Adrenal gland (tissue), 12 donors: ENCODE measurements around the gene FAM118B. TPM values are rescaled to one million over a fixed set of nuclear protein-coding genes. Genes with fewer than 3 reads are reported as not detected.

ENCODE experiments used
- DNase-seq, 7 donors: peaks; one replicate each; pipeline ENCODE4 v3.0.0-alpha.2; 2019 to 2020
- H3K27ac ChIP-seq, 5 donors: fragments of 200-600 bp; sonication (generic) in 4 of 5; 1 replicate in 3 of 5; 2 replicates in 2 of 5; pipeline versions ENCODE4 v1.5.1 to v1.8.0; 2016 to 2020; ENCODE audit warnings: mild to moderate bottlenecking in 1 of 5
- H3K27me3 ChIP-seq: fragments of 200-600 bp; 2 replicates; pipeline ENCODE4 v1.8.0; 2021
- H3K36me3 ChIP-seq, 2 donors: fragments of 200-600 bp; replicated peaks in 1 of 2; 1 replicate in 1 of 2; 2 replicates in 1 of 2; pipeline versions ENCODE4 v1.5.1 to v1.8.0; 2018 to 2022
- H3K4me1 ChIP-seq, 2 donors: fragments of 200-600 bp; replicated peaks in 1 of 2; 1 replicate in 1 of 2; 2 replicates in 1 of 2; pipeline versions ENCODE4 v1.5.1 to v1.8.0; 2018 to 2021
- H3K4me3 ChIP-seq, 4 donors: fragments of 200-600 bp; sonication (generic) in 3 of 4; one replicate each; pipeline ENCODE4 v1.5.1; 2016 to 2018
- H3K9me3 ChIP-seq, 3 donors: fragments of 200-600 bp; sonication (generic) in 1 of 3; replicated peaks in 1 of 3; 1 replicate in 2 of 3; 2 replicates in 1 of 3; pipeline versions ENCODE4 v1.5.1 to v1.8.0; 2016 to 2021
- POLR2A ChIP-seq, 2 donors: fragments of 450-650 bp; IDR thresholded peaks; one replicate each; pipeline ENCODE4 v1.6.1; 2017; ENCODE audit warnings: antibody characterized with exemption in 2 of 2, mild to moderate bottlenecking in 2 of 2, moderate library complexity in 1 of 2
- WGBS, 4 donors: extraction: QIAGEN DNeasy Blood & Tissue Kit in 2 of 4; methylation state at CpG; one replicate each; pipeline versions ENCODE4 v1.1.5 to v1.1.7; 2013 to 2017; 5-methylcytosine and 5-hydroxymethylcytosine counted together
- intact Hi-C, 2 donors: fragments of 100-400 bp; cut with DNase I; formaldehyde crosslinking; loops; one replicate each; pipeline versions ENCODE4 v1.14.1 to v1.15.0; 2022 to 2023
- polyA plus RNA-seq, 3 donors: library from polyadenylated mRNA; stranded (reverse); fragments of 200-250 nt in 2 of 3; fragments of 350-450 nt in 1 of 3; fragmentation: Illumina TruSeq in 1 of 3; extraction: RNeasy Lipid Tissue Mini Kit (QIAGEN cat#74804) in 1 of 3; gene quantifications; one replicate each; pipeline ENCODE4 v1.2.3, GENCODE V29; 2013 to 2014
- total RNA-seq, 9 donors: library from RNA; depleted of rRNA in 4 of 9; stranded (reverse); fragments of >200 nt in 4 of 9; fragments of 120-200 nt in 1 of 9; fragmentation: NEBNext Ultra II Directional in 1 of 9; extraction: Animal tissue kit (Norgen Biotek cat#: 25700) in 1 of 9; gene quantifications; one replicate each; pipeline versions ENCODE4 v1.1.0 to v1.2.4, GENCODE V29; 2013 to 2023
- TF ChIP-seq, protein P1 (sequence below), 6 experiments: fragments of 450-650 bp in 4 of 6; fragments of 200-600 bp in 2 of 6; sonication (generic) in 1 of 6; IDR thresholded peaks; 1 replicate in 5 of 6; 2 replicates in 1 of 6; pipeline versions ENCODE4 v1.5.1 to v1.8.0; 2016 to 2021; ENCODE audit warnings: antibody characterized with exemption in 6 of 6, mild to moderate bottlenecking in 2 of 6, moderate library complexity in 1 of 6
- donor health status: healthy with polysubstance abuse.
- donor health status: Bipolar disorder and iron deficiency.
- donor health status: DM: yes; HTN: yes; CAD: no.
- donor health status: DM: no; HTN: no; CAD: no.
- donor health status: DM: no; HTN: no; CAD: no.
- donor health status: DM: yes; HTN: yes; CAD: no.

FAM118B gene
- total and polyA plus RNA-seq, 12 donors, result 5.8 to 26.6 (median 16.6) TPM

DNA sequence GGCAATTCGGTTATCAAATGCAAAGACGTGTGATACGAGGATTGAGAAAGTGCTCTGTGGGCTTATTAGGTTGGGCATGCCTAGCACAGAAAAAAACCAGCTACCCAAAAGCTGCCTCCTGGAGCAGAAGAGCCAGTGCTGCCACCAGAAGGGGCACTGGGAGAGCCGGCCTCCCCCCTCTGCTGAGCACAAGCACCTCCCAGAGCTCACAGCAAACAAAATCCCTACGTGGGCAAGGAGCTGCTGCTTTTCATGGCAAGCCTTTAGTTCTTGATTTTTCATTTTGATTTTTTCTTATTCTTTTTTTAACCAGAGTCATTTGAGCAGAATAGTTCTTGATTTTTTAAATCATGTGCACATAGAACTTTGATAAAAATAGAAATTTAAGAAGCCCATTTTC is 12.9 kb upstream of the FAM118B start:
- Histone ChIP-seq H3K4me3 (no peak overlapping the region), H3K27me3 (no peaks in the 10 kb centered on the region), H3K36me3 (peaks cover 0 to 52% of the 10 kb centered on the region in 2 donors), H3K9me3 (no peaks in the 10 kb centered on the region), H3K4me1 (no peaks in the 10 kb centered on the region), H3K27ac (no peak overlapping the region)
- TF ChIP-seq, protein P1, sequence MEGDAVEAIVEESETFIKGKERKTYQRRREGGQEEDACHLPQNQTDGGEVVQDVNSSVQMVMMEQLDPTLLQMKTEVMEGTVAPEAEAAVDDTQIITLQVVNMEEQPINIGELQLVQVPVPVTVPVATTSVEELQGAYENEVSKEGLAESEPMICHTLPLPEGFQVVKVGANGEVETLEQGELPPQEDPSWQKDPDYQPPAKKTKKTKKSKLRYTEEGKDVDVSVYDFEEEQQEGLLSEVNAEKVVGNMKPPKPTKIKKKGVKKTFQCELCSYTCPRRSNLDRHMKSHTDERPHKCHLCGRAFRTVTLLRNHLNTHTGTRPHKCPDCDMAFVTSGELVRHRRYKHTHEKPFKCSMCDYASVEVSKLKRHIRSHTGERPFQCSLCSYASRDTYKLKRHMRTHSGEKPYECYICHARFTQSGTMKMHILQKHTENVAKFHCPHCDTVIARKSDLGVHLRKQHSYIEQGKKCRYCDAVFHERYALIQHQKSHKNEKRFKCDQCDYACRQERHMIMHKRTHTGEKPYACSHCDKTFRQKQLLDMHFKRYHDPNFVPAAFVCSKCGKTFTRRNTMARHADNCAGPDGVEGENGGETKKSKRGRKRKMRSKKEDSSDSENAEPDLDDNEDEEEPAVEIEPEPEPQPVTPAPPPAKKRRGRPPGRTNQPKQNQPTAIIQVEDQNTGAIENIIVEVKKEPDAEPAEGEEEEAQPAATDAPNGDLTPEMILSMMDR (IDR thresholded peaks at IDR 0.05), result no peak
- TF ChIP-seq POLR2A (IDR thresholded peaks at IDR 0.05), result no peak
- intact Hi-C loops, result no loop called here
- WGBS, 4 donors, result 87 to 96% (median 91%) methylated on average over 5 of the region's 5 CpGs
- DNase-seq, result no peak

DNA sequence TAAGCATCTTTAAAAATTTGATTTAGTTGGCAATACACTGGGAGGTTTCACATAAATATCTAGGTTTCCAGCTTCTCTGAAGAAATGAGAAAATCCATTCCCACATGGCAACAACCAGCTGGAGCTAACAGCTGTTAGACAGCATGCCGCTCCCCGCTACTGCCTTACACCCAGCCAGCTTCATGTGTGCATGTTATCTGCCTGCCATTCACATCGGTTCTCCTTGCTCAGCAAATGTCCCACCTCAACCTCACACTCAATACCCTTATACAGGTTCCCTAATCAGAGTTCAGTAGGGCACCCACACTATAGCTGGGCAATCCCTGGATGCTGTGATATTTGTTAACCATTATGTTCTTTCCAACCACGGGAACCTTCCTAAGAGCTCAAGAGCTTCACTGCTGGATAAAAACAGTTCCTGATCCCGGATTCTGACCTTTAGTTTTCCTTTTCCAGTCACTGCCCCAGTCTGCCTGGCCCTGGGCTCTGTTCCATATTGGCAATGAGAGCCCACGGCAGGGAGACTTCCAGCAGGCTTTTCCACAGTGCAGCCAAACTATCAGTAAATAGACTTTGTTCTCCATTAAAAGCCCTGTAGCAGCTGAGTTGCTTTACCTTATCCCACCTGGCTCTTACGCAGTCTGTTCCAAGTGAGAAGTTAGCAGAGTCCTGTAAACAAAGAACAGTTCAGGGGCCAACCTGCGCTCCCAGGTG is 8.8 kb upstream of the FAM118B start:
- Histone ChIP-seq H3K27me3 (no peaks in the 10 kb centered on the region), H3K36me3 (peaks cover 0 to 64% of the 10 kb centered on the region in 2 donors), H3K27ac (peak overlapping the region in 1 of 5 donors; percentile 31), H3K4me3 (no peak overlapping the region), H3K4me1 (no peaks in the 10 kb centered on the region), H3K9me3 (no peaks in the 10 kb centered on the region)
- peak in 2 of 7 donors; percentile 16 to 27 for DNase-seq
- no peak for TF ChIP-seq POLR2A (IDR thresholded peaks at IDR 0.05)
- TF ChIP-seq, protein P1 (IDR thresholded peaks at IDR 0.05), result no peak
- intact Hi-C loops, result no loop called here
- 60 to 76% (median 65%) methylated on average over 8 of the region's 8 CpGs for WGBS, 4 donors

DNA sequence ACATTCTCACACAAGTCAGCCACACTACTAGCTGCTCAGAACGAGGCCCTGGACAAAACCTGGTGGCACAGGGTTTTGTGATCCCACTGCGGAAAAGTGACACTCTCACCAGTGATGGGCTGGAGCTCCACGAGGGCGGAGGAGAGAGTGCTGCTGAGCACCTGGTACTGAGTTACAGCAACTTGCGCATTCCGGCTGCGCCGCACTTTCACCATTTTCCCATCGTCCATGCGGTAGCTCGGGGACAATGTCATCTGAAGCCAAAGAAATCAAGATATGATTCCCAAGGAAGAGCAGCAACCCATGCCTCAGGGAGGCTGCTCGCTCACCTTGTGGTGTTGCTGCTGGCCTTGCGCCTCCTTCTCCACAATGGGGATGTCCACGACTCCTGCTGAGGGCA is 6.2 kb upstream of the FAM118B start:
- Histone ChIP-seq H3K36me3 (peaks cover 0 to 75% of the 10 kb centered on the region in 2 donors), H3K27me3 (no peaks in the 10 kb centered on the region), H3K27ac (no peak overlapping the region), H3K9me3 (no peaks in the 10 kb centered on the region), H3K4me3 (no peak overlapping the region), H3K4me1 (no peaks in the 10 kb centered on the region)
- TF ChIP-seq, protein P1 (IDR thresholded peaks at IDR 0.05), result no peak
- TF ChIP-seq POLR2A (IDR thresholded peaks at IDR 0.05), result no peak
- 95 to 97% (median 96%) methylated on average over 14 of the region's 14 CpGs for WGBS, 4 donors
- intact Hi-C loops, result no loop called here
- no peak for DNase-seq

DNA sequence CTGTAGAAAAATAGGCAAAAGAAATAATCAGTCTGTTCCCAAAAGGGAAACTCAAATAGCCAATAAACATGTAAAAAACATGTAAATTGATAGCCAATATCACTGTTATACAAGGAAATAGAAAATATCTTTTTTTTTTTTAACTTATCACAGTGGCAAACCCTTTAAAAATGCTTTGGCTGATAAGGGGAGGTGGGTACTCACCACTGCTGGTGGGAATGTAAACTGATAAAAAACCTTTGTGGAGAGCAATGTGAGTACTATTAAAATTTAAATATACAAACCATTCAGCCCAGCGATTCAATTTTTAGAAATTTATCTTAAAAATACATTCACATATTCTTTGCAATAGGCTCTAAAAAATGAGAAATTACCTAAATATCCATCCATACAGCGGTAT is 3.7 kb upstream of the FAM118B start:
- H3K36me3 ChIP-seq, result peaks cover 0 to 50% of the 10 kb centered on the region in 2 donors
- intact Hi-C loops, result no loop called here
- WGBS, 4 donors, result 95 to 98% (median 96%) methylated on average over 2 of the region's 2 CpGs

More for the DNA sequence above, 3.7 kb upstream of the FAM118B start:
- Histone ChIP-seq H3K9me3 (no peaks in the 10 kb centered on the region), H3K27ac (no peak overlapping the region), H3K27me3 (no peaks in the 10 kb centered on the region), H3K4me3 (no peak overlapping the region), H3K4me1 (peaks cover 4 to 13% of the 10 kb centered on the region in 2 donors)
- no peak for DNase-seq
- TF ChIP-seq, protein P1 (IDR thresholded peaks at IDR 0.05), result no peak
- no peak for TF ChIP-seq POLR2A (IDR thresholded peaks at IDR 0.05)
